GM18526 (cell line): ENCODE data around the gene TRMT11.

Experiments used
- POLR2A ChIP-seq: IDR thresholded peaks from 3 replicates; pipeline ENCODE4 v1.6.1; 2011; ENCODE audit not compliant: insufficient read length; ENCODE audit errors: extremely low read depth

Gene TRMT11

GRCh38 chr6:125986301-125987025 is at the start of gene TRMT11:
TSS of gene TRMT11 (plus strand) at chr6:125986540. CDS start at chr6:125986551, 11 bp downstream.
- peak; percentile 95 for TF ChIP-seq POLR2A

GRCh38 chr6:125939026-125939425 is 47.3 kb upstream of the TRMT11 start:
- TF ChIP-seq POLR2A: no peak

- TF ChIP-seq POLR2A: no peak
These were observed 46.5 kb upstream of the TRMT11 start for GRCh38 chr6:125939791-125940190.

- no peak for TF ChIP-seq POLR2A
These were observed 45.9 kb upstream of the TRMT11 start for GRCh38 chr6:125940247-125941041.

- TF ChIP-seq POLR2A: no peak
These were observed 43.4 kb upstream of the TRMT11 start for GRCh38 chr6:125942672-125943527.

DNA sequence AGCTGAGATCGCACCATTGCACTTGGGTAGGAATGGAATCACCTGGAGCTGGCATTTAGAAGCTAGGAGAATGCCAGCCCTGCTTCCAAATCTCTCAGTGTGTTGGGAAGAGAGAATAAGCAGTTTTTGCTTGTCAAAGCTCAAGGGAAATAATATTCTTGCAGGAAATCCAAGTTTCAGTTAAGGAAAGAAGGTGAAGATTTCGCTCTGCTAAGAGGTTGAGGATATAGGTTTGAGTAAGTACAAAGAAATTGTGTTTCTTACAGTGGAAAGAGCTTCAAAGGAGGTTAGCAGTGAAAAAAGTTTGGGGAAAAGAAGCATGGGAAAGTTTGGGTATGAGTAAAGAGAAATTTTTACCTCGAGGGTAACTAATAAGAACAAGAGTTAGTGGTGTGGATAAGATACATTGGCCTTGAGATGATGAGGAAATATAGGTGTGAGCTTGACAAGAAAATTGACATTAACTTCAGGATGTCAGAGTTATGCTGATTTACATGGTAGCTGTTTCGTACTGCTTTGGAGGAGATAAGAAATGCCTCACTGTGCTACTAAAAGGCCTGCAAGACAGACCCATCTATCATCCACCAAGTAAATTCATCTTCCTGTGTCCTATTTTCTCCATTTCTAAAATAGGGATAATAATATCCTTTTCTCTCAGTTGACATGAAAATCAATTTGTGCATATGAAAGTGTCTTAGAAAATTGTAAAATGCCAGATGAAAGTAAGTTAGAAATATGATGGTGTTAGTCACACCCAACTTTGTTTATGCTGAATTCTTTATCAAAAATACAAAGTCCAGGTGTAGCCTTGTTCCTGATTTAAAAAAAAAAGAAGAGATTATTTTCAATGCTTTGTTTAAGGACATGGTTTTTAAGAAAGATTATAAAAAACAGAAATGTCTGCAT is 42.6 kb upstream of the TRMT11 start:
- no peak for TF ChIP-seq POLR2A

- TF ChIP-seq POLR2A: no peak
These were observed 41.9 kb upstream of the TRMT11 start for GRCh38 chr6:125944434-125944816.

GRCh38 chr6:125944896-125945295 is 41.4 kb upstream of the TRMT11 start:
- TF ChIP-seq POLR2A: no peak

GRCh38 chr6:125945378-125946141 is 40.8 kb upstream of the TRMT11 start:
- no peak for TF ChIP-seq POLR2A

DNA sequence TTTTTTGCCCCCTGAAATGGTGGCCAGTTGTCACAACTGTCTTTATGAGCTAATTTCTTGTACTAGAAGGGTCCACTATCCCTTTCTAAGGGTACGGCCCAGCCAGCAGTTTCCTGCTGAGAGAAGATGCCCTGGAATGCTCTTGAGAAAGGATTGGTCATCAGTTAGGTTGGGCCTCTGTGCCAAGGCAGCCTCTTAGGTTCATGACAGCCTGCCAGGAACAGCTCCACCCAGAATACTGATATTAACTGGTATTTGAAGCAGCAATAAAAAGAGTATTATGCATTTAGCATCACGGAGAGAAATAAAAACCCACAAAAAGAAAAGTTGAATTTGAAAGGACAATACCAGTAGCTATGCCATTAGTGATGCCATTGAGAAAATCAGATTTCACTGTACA is 38.7 kb upstream of the TRMT11 start:
- no peak for TF ChIP-seq POLR2A

GRCh38 chr6:125948455-125948854 is 37.9 kb upstream of the TRMT11 start:
- no peak for TF ChIP-seq POLR2A

GRCh38 chr6:125949069-125949468 is 37.3 kb upstream of the TRMT11 start:
- TF ChIP-seq POLR2A: no peak

DNA sequence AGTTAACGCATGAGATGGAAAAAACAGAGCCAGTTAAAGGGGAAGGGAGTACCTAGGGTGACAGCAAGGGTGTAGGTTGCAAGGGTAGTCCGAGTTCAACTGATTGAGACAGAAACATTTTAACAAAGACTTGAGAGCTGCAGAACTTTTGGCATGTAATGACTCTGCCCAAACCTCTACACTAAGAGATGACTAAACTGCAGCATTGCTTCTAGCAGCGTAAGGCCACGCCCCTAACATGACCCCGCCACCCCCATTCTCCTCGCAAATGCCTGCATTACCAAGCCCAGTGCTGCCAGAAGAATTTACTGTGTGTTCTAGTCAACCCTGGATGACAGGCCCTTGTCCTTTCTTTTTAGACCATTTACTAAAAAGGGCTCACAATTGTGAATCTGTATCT is 36.0 kb upstream of the TRMT11 start:
- no peak for TF ChIP-seq POLR2A

DNA sequence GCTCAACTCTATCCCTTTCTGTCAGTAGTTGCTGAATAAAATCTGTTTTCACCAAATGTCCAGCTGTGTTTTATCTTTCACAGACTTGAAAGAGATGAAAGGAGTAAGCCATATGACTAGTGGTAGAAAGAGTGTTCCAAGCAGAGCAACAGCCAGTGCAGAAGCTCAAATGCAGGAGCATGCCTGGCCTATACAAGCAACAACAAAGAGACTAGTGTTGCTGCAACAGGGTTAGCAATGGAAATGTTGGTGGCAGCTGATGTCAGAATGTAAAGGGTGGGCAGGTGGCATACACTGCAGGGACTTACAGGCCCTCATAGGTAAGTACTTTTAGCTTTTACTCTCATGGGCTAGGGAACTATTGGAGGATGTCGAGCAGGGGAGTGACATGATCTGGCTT is 35.0 kb upstream of the TRMT11 start:
- no peak for TF ChIP-seq POLR2A
